Measurements from ENCODE around the gene RBFOX1.

DNA sequence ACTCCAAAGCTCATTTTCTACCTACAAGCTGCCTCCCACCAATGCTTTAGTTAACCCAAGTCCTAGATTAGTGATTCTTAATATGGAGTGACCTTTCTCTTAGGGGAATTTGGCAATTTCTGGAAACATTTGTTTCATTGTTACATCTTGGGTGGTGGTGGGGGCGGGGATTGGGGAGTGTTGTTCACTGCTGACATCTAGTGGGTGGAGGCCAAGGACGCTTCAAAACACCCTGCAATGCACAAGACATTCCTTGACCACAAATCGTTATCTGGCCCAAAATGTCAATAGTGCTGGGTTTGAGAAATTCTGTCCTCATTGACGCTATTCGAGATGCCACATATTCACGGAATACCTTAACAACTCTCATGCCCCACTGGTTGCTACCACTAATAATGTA lies 282.9 kb downstream of the RBFOX1 start:
- TF ChIP-seq POLR2AphosphoS5 (IDR thresholded peaks at IDR 0.05) (no peak), EP300 (IDR thresholded peaks at IDR 0.05) (no peak), POLR2A (IDR thresholded peaks at IDR 0.05) (no peak)
- TF ChIP-seq, protein P1, sequence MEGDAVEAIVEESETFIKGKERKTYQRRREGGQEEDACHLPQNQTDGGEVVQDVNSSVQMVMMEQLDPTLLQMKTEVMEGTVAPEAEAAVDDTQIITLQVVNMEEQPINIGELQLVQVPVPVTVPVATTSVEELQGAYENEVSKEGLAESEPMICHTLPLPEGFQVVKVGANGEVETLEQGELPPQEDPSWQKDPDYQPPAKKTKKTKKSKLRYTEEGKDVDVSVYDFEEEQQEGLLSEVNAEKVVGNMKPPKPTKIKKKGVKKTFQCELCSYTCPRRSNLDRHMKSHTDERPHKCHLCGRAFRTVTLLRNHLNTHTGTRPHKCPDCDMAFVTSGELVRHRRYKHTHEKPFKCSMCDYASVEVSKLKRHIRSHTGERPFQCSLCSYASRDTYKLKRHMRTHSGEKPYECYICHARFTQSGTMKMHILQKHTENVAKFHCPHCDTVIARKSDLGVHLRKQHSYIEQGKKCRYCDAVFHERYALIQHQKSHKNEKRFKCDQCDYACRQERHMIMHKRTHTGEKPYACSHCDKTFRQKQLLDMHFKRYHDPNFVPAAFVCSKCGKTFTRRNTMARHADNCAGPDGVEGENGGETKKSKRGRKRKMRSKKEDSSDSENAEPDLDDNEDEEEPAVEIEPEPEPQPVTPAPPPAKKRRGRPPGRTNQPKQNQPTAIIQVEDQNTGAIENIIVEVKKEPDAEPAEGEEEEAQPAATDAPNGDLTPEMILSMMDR (IDR thresholded peaks at IDR 0.05), result no peak
